GM21381 (cell line): ENCODE data around the gene OR6C74.

Experiments
- ATAC-seq: cut with Tn5 transposase; IDR thresholded peaks from one replicate; pipeline ENCODE4 v1.9.1; 2021; ENCODE audit warnings: mild to moderate bottlenecking, moderate library complexity; ENCODE audit not compliant: unreplicated experiment

OR6C74 gene

DNA sequence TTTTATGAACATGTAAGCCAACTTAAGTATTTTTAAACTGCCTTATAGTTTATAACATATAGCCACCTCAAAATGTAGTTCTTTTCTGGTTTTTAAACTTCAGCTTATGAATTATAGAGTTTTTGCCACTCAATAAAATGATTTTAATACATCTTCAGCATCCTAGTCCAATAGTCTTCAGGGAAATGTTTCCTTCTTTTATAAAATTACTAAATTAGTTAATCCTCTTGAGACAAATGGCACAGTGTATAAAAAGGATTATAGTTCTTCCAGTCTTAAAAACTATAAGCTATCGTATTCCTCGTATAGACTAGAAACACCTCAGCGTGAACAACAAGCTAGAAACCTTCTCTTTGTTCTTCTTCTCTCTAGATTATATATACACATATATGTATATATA is at the start of gene OR6C74:
TSS of gene OR6C74 (plus strand) at position 301 of the 400 bp plus-strand sequence. CDS start 2,679 bp downstream, outside the sequence.
- ATAC-seq, result no peak

- no peak for ATAC-seq
Measured at GRCh38 chr12:55220725-55221124, 23.7 kb upstream of the OR6C74 start, which contains the start of gene OR10A7. TSS of gene OR10A7 (plus strand) at chr12:55221025. CDS start at chr12:55221025, 0 bp downstream.

- no peak for ATAC-seq
Measured at GRCh38 chr12:55226523-55226922, 17.9 kb upstream of the OR6C74 start.

GRCh38 chr12:55227643-55228042 is 16.8 kb upstream of the OR6C74 start:
- no peak for ATAC-seq

GRCh38 chr12:55246159-55246558 is 1.8 kb downstream of the OR6C74 start:
- ATAC-seq, result no peak

DNA sequence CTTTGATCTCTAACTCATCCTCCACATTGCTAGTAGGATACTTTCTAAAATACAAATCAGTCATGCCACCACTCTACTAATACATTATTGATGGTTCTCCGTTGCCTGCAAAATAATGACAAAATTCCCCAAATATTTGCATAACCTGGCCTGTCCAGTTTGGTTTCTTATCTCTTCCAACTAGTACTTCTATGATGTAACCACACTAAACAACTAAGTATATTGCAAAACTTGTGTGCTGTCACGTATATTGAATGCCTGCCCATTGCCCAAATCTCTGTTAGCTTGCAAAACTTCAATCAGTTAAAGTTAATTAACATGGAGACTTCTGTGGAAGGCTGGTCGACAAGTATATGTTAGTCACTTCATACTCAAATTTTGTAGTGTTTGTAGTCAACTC is 6.5 kb downstream of the OR6C74 start:
- ATAC-seq, result no peak

- no peak for ATAC-seq
Measured at GRCh38 chr12:55253281-55253680, 8.9 kb downstream of the OR6C74 start.

DNA sequence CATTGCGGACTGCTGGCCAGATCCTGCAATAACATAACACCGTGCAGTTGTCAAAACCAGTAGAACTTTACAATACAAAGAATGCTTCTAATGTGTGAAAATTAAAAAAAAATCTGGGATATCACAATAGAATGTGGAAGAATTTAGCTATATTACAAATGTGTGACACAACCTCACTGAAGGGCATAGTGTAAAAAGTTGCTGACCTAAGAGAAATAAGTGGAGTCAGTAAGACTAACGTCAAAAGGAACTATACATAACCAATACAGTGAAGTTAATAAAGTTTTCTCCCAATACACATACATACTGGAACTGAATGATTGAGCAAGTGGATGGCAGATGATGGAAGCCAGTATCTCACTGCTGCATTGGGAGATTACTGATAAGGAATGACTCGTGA is 12.4 kb downstream of the OR6C74 start:
- ATAC-seq, result no peak

- ATAC-seq, result no peak
Measured at GRCh38 chr12:55258303-55258702, 13.9 kb downstream of the OR6C74 start.

DNA sequence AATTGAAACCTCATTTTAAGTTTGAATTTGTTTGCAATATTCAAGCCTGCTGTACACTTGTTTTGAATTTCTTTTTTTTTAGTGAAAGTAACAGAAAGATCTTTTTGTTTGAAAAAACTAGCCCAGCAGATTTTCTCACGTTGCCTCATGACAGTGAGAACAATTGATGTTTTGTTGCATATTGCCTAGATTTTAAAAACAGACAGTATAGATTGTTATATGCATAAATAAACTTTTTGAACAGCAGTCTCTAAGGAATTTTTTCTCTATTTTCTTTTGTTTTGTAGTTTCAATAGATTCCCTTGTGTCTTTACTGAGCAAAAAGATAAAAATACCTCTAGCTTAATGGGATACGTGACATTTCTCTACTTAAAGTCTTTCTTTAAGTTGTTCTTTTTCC is 36.6 kb downstream of the OR6C74 start:
- no peak for ATAC-seq

DNA sequence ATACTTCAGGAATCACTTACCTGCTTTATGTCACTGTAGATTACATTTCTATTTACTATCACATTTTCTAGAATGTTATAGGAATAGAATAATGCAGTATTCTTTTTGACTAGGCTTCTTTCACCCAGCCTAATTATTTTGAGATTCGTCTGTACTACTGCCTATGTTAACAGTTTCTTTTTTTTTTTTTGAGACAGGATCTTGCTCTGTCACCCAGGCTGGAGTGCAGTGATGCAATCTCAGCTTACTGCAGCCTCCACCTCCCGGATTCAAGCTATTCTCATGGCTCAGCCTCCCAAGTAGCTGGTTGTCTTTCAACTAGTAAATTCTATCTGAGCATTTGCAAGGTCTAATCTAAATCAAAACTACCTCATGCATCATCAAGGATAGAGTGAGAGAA is 45.6 kb downstream of the OR6C74 start:
- no peak for ATAC-seq
